Brain microvascular endothelial cell (primary cell): Measurements from ENCODE around the gene PPP1R27.

Experiments used
- DNase-seq: peaks from one replicate; pipeline ENCODE4 v3.0.0-alpha.2; 2020
- H3K27ac ChIP-seq: fragments of 250-450 bp; sonication (Bioruptor Pico); 2 replicates; pipeline ENCODE4 v1.5.1; 2020; ENCODE audit warnings: mild to moderate bottlenecking, moderate library complexity
- H3K27me3 ChIP-seq: fragments of 250-450 bp; sonication (Bioruptor Pico); replicated peaks from 2 replicates; pipeline ENCODE4 v1.5.1; 2020; ENCODE audit warnings: mild to moderate bottlenecking
- H3K36me3 ChIP-seq: fragments of 250-450 bp; sonication (Bioruptor Pico); replicated peaks from 2 replicates; pipeline ENCODE4 v1.5.1; 2020; ENCODE audit warnings: mild to moderate bottlenecking
- H3K4me3 ChIP-seq: 2 replicates; pipeline ENCODE4 v1.5.1; 2011; ENCODE audit warnings: low read depth, mild to moderate bottlenecking, control low read depth, low read length, moderate library complexity
- CTCF ChIP-seq: IDR thresholded peaks from 2 replicates; pipeline ENCODE4 v1.5.1; 2011; ENCODE audit warnings: low read depth, mild to moderate bottlenecking, moderate library complexity, low read length, control low read depth, inconsistent platforms; ENCODE audit errors: missing control alignments
- in situ Hi-C: cut with HindIII; loops from 2 replicates; pipeline ENCODE4 v1.10.0; 2017; ENCODE audit warnings: low sequenced_read_pairs, low pct_ligation_motif_present

PPP1R27 gene

DNA sequence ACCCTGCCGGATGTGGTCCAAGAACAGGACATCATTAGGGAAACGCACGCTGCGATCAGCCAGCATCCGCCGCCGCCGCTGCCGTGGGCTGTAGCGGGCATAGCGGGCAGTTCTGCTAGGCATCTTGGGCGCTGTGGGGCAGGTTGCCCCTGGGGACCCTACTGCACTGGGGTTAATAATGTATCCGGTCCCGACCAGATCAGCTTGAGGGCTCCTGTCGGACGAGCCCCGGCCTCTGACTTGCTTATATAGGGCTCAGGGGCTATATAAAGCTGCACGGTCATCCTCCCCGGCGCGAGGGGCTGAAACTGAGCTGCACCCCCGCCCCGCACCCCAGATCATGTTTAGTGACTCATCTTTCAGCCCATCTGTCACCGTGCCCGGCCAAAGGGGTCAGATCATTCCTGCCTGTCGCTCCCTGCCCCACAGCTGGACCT lies at the start of gene PPP1R27:
PPP1R27 (minus strand) TSS at position 220 of the 437 bp plus-strand sequence; CDS start at position 123, 97 bp downstream.
- in situ Hi-C loops, result no loop called here
- DNase-seq, result no peak
- TF ChIP-seq CTCF, result no peak
- Histone ChIP-seq H3K4me3 (peak within 1 kb of the TSS; percentile 68), H3K27ac (no peak within 1 kb of the TSS), H3K27me3 (no peaks in the 10 kb centered on the region), H3K36me3 (no peaks in the 10 kb centered on the region)

GRCh38 chr17:81884520-81884919 lies 49.7 kb upstream of the PPP1R27 start:
- in situ Hi-C loops, result no loop called here
- H3K36me3 ChIP-seq, result peaks cover 64% of the 10 kb centered on the region
- no peak for DNase-seq
- no peak overlapping the region for H3K27ac ChIP-seq
- H3K27me3 ChIP-seq, result no peaks in the 10 kb centered on the region
- no peak overlapping the region for H3K4me3 ChIP-seq
- TF ChIP-seq CTCF, result no peak

- Histone ChIP-seq H3K27ac (no peak overlapping the region), H3K4me3 (no peak overlapping the region), H3K27me3 (no peaks in the 10 kb centered on the region), H3K36me3 (peaks cover 18% of the 10 kb centered on the region)
- DNase-seq, result no peak
- no peak for TF ChIP-seq CTCF
- in situ Hi-C loops, result no loop called here
Observed at GRCh38 chr17:81879121-81879520, 44.3 kb upstream of the PPP1R27 start.

DNA sequence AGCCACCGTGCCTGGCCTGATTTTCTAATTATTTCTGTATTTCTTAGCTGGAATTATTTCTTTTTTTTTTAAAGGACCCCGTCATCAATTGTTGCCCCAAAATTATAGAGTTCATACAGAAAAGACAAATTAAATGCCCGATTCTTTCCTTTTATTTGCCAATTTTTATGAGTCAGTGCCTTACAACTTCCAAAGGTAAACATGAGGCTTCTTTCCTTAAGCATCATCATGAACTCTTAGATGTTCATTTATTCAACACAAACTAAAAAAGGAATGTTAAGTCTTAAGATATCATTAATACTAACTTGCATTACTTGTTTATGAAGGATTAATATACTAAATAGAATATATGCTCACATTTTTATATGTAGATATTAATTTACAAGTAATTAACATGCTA lies 43.4 kb upstream of the PPP1R27 start:
- Histone ChIP-seq H3K27ac (no peak overlapping the region), H3K27me3 (no peaks in the 10 kb centered on the region), H3K4me3 (no peak overlapping the region), H3K36me3 (peaks cover 11% of the 10 kb centered on the region)
- in situ Hi-C loops, result no loop called here
- no peak for TF ChIP-seq CTCF
- no peak for DNase-seq

- H3K36me3 ChIP-seq, result peaks cover 10% of the 10 kb centered on the region
- H3K27ac ChIP-seq, result no peak overlapping the region
- H3K27me3 ChIP-seq, result no peaks in the 10 kb centered on the region
- in situ Hi-C loops, result no loop called here
- H3K4me3 ChIP-seq, result no peak overlapping the region
- DNase-seq, result no peak
- no peak for TF ChIP-seq CTCF
Observed at GRCh38 chr17:81877569-81877968, 42.7 kb upstream of the PPP1R27 start.
